Hippocampal formation (tissue), 2 donors: Measurements from ENCODE around the gene MSI2.

Experiments
- DNase-seq, 2 donors: peaks; one replicate each; lab custom pipeline; 2025; lab: John Stamatoyannopoulos, UW

Gene MSI2

GRCh38 chr17:57270801-57271245, 14.5 kb downstream of the MSI2 start:
- DNase-seq = no peak

- peak in 1 of 2 donors; percentile 33 for DNase-seq
Measured at GRCh38 chr17:57271821-57272220, 15.5 kb downstream of the MSI2 start.

- no peak for DNase-seq
Measured at GRCh38 chr17:57273490-57273889, 17.2 kb downstream of the MSI2 start.

GRCh38 chr17:57274162-57274561, 17.8 kb downstream of the MSI2 start:
- no peak for DNase-seq

- DNase-seq = no peak
Measured at GRCh38 chr17:57275071-57275764, 18.9 kb downstream of the MSI2 start.

GRCh38 chr17:57276621-57277020, 20.3 kb downstream of the MSI2 start:
- no peak for DNase-seq

GRCh38 chr17:57277923-57278604, 21.7 kb downstream of the MSI2 start:
- DNase-seq = no peak

GRCh38 chr17:57278740-57279387, 22.5 kb downstream of the MSI2 start:
- no peak for DNase-seq

GRCh38 chr17:57279432-57279831, 23.1 kb downstream of the MSI2 start:
- DNase-seq = no peak

- DNase-seq = no peak
Measured at GRCh38 chr17:57281887-57282286, 25.6 kb downstream of the MSI2 start.

- DNase-seq = no peak
Measured at GRCh38 chr17:57282296-57282695, 26.0 kb downstream of the MSI2 start.

- no peak for DNase-seq
Measured at GRCh38 chr17:57283203-57283971, 27.1 kb downstream of the MSI2 start.

- DNase-seq = no peak
Measured at GRCh38 chr17:57284583-57284982, 28.3 kb downstream of the MSI2 start.

- DNase-seq = peak in 1 of 2 donors; percentile 27
Measured at GRCh38 chr17:57284984-57285646, 28.8 kb downstream of the MSI2 start.

GRCh38 chr17:57285701-57286100, 29.4 kb downstream of the MSI2 start:
- no peak for DNase-seq

GRCh38 chr17:57286399-57287105, 30.2 kb downstream of the MSI2 start:
- peak in 1 of 2 donors; percentile 19 for DNase-seq

- DNase-seq = no peak
Measured at GRCh38 chr17:57288040-57288772, 31.9 kb downstream of the MSI2 start.

- peak in 1 of 2 donors; percentile 17 for DNase-seq
Measured at GRCh38 chr17:57288773-57289121, 32.4 kb downstream of the MSI2 start.

GRCh38 chr17:57289130-57289529, 32.8 kb downstream of the MSI2 start:
- no peak for DNase-seq

- no peak for DNase-seq
Measured at GRCh38 chr17:57289613-57290012, 33.3 kb downstream of the MSI2 start.
